ENCODE measurements around the gene ZNF292. TPM values are rescaled to one million over a fixed set of nuclear protein-coding genes. Genes with fewer than 3 reads are reported as not detected.

Gene ZNF292
- total and polyA plus RNA-seq, 2 donors (not counting 1 experiment from before 2014, with no cell fraction given), result 10.1 to 84.1 TPM

- intact Hi-C loops (cut with micrococcal nuclease), result no loop called here
These were observed 109.1 kb downstream of the ZNF292 start for GRCh38 chr6:87264481-87264880.

GRCh38 chr6:87274660-87275274, 119.4 kb downstream of the ZNF292 start:
- Histone ChIP-seq H3K4me2 (replicated peaks; ENCODE audit: low read depth, low read length, poor library complexity, severe bottlenecking) (no peak overlapping the region), H2AFZ (ENCODE audit: insufficient read depth, low read depth, low read length, poor library complexity, severe bottlenecking) (no peak overlapping the region), H3K4me3 (ENCODE audit: control extremely low read depth in 1 of 5, extremely low read depth in 1 of 5, insufficient read depth in 1 of 5, low read depth in 2 of 5, low read length in 4 of 5) (no peak overlapping the region), H3K79me2 (ENCODE audit: control insufficient read depth, insufficient read depth, low read length) (no peaks in the 10 kb centered on the region), H4K20me1 (ENCODE audit: control insufficient read depth, insufficient read depth, low read length, poor library complexity, severe bottlenecking) (no peaks in the 10 kb centered on the region), H3K4me1 (ENCODE audit: control insufficient read depth in 2 of 2, insufficient read depth in 2 of 2, low read length in 2 of 2) (no peaks in the 10 kb centered on the region), H3K27ac (ENCODE audit: low read length in 2 of 2) (no peak overlapping the region), H3K36me3 (replicated peaks in 1 of 2; ENCODE audit: control extremely low read depth in 1 of 2, control insufficient read depth in 1 of 2, extremely low read depth in 1 of 2, insufficient read depth in 2 of 2, low read length in 1 of 2) (no peaks in the 10 kb centered on the region), H3K27me3 (replicated peaks in 1 of 4; ENCODE audit: control extremely low read depth in 1 of 4, control insufficient read depth in 3 of 4, insufficient read depth in 4 of 4, low read length in 3 of 4) (no peaks in the 10 kb centered on the region), H3K9ac (ENCODE audit: low read length) (no peak overlapping the region), H3K9me3 (ENCODE audit: control extremely low read depth in 1 of 3, control insufficient read depth in 2 of 3, insufficient read depth in 1 of 3, low read length in 2 of 3) (no peaks in the 10 kb centered on the region)
- ATAC-seq (ENCODE audit: low read depth) (no peak), DNase-seq (no peak)
- Mint-ChIP-seq H3K9me3 (ENCODE audit: insufficient read depth) (peaks cover 2% of the 10 kb centered on the region), H3K4me1 (peaks cover 3% of the 10 kb centered on the region), H3K27ac (no peak overlapping the region), H3K27me3 (no peaks in the 10 kb centered on the region), H3K4me3 (no peak overlapping the region)
- ChIA-PET CTCF (no interaction called here), POLR2A (no interaction called here)
- intact Hi-C loops (cut with micrococcal nuclease), result no loop called here
- TF ChIP-seq CTCF (IDR thresholded peaks at IDR 0.05) (no peak), EZH2 (IDR thresholded peaks at IDR 0.05; ENCODE audit: borderline replicate concordance, insufficient read depth, low read depth, low read length, poor library complexity, severe bottlenecking) (no peak)
- 100% methylated on average over 1 of the region's 7 CpGs for WGBS (ENCODE audit: insufficient coverage)

More at GRCh38 chr6:87264481-87264880, 109.1 kb downstream of the ZNF292 start:
- H3K4me1 ChIP-seq (ENCODE audit: control insufficient read depth in 2 of 2, insufficient read depth in 2 of 2, low read length in 2 of 2), result no peaks in the 10 kb centered on the region
- no peak overlapping the region for H3K27ac ChIP-seq (ENCODE audit: low read length in 2 of 2)
- H3K27me3 ChIP-seq (replicated peaks in 1 of 4; ENCODE audit: control extremely low read depth in 1 of 4, control insufficient read depth in 3 of 4, insufficient read depth in 4 of 4, low read length in 3 of 4), result no peaks in the 10 kb centered on the region
- no peak overlapping the region for H3K27ac Mint-ChIP-seq
- no peak overlapping the region for H2AFZ ChIP-seq (ENCODE audit: insufficient read depth, low read depth, low read length, poor library complexity, severe bottlenecking)
- H3K4me3 ChIP-seq (ENCODE audit: control extremely low read depth in 1 of 5, extremely low read depth in 1 of 5, insufficient read depth in 1 of 5, low read depth in 2 of 5, low read length in 4 of 5), result no peak overlapping the region
- no peaks in the 10 kb centered on the region for H4K20me1 ChIP-seq (ENCODE audit: control insufficient read depth, insufficient read depth, low read length, poor library complexity, severe bottlenecking)
- DNase-seq, result no peak
- H3K36me3 ChIP-seq (replicated peaks in 1 of 2; ENCODE audit: control extremely low read depth in 1 of 2, control insufficient read depth in 1 of 2, extremely low read depth in 1 of 2, insufficient read depth in 2 of 2, low read length in 1 of 2), result no peaks in the 10 kb centered on the region
- no peak overlapping the region for H3K4me2 ChIP-seq (replicated peaks; ENCODE audit: low read depth, low read length, poor library complexity, severe bottlenecking)
- no peaks in the 10 kb centered on the region for H3K9me3 ChIP-seq (ENCODE audit: control extremely low read depth in 1 of 3, control insufficient read depth in 2 of 3, insufficient read depth in 1 of 3, low read length in 2 of 3)
- 100% methylated on average over 2 of the region's 2 CpGs for WGBS (ENCODE audit: insufficient coverage)
- no peak for TF ChIP-seq CTCF (IDR thresholded peaks at IDR 0.05)
- TF ChIP-seq EZH2 (IDR thresholded peaks at IDR 0.05; ENCODE audit: borderline replicate concordance, insufficient read depth, low read depth, low read length, poor library complexity, severe bottlenecking), result no peak
- H3K9me3 Mint-ChIP-seq (ENCODE audit: insufficient read depth), result no peaks in the 10 kb centered on the region
- ChIA-PET POLR2A (no interaction called here), CTCF (no interaction called here)
- ATAC-seq (ENCODE audit: low read depth), result no peak
- H3K4me3 Mint-ChIP-seq, result no peak overlapping the region
- H3K4me1 Mint-ChIP-seq, result peaks cover 14% of the 10 kb centered on the region
- no peaks in the 10 kb centered on the region for H3K79me2 ChIP-seq (ENCODE audit: control insufficient read depth, insufficient read depth, low read length)
- no peak overlapping the region for H3K9ac ChIP-seq (ENCODE audit: low read length)
- H3K27me3 Mint-ChIP-seq, result no peaks in the 10 kb centered on the region

Data from B cell (primary cell).